HFF-Myc (cell line): ENCODE results near the gene ARMC8.
"Not testable (repeated sequence)": the region's sequence is repeated elsewhere in the genome, so short reads cannot be mapped to it uniquely, and the experiment has no call there.

Source experiments
- DNase-seq: peaks from one replicate; pipeline ENCODE4 v3.0.0-alpha.2; 2011; ENCODE audit warnings: low read depth; ENCODE audit errors: extremely low read depth
- H3K4me3 ChIP-seq: replicated peaks from 2 replicates; pipeline ENCODE4 v1.5.1; 2011; ENCODE audit warnings: low read depth, mild to moderate bottlenecking, control low read depth, low read length
- CTCF ChIP-seq: IDR thresholded peaks from 2 replicates; pipeline ENCODE4 v1.5.1; 2012; ENCODE audit warnings: mild to moderate bottlenecking, low read depth, low read length, control low read depth; ENCODE audit errors: missing control alignments

ARMC8 gene

GRCh38 chr3:138187296-138188012, at the start of gene ARMC8:
Gene ARMC8 (plus strand): TSS chr3:138187301. CDS start chr3:138187555, 254 bp downstream.
- no peak for TF ChIP-seq CTCF
- peak within 1 kb of the TSS; percentile 87 for H3K4me3 ChIP-seq

GRCh38 chr3:138137861-138138260, 49.2 kb upstream of the ARMC8 start:
- TF ChIP-seq CTCF, result no peak
- DNase-seq, result no peak
- no peak overlapping the region for H3K4me3 ChIP-seq

More at GRCh38 chr3:138187296-138188012, at the start of gene ARMC8:
- DNase-seq, result no peak

GRCh38 chr3:138139691-138140090, 47.4 kb upstream of the ARMC8 start:
- no peak for TF ChIP-seq CTCF
- H3K4me3 ChIP-seq, result no peak overlapping the region
- DNase-seq, result no peak

GRCh38 chr3:138140940-138141339, 46.2 kb upstream of the ARMC8 start:
- TF ChIP-seq CTCF, result no peak
- no peak overlapping the region for H3K4me3 ChIP-seq
- no peak for DNase-seq

- not testable (repeated sequence) for DNase-seq
Observed at GRCh38 chr3:138142181-138142580, 44.9 kb upstream of the ARMC8 start.

GRCh38 chr3:138148503-138148902, 38.6 kb upstream of the ARMC8 start:
- no peak overlapping the region for H3K4me3 ChIP-seq
- no peak for TF ChIP-seq CTCF
- DNase-seq, result no peak

More at GRCh38 chr3:138142181-138142580, 44.9 kb upstream of the ARMC8 start:
- H3K4me3 ChIP-seq, result not testable (repeated sequence)

- no peak for TF ChIP-seq CTCF
- H3K4me3 ChIP-seq, result no peak overlapping the region
- no peak for DNase-seq
Observed at GRCh38 chr3:138154534-138154933, 32.6 kb upstream of the ARMC8 start.
